ENCODE results near the gene P3H2. TPM values are rescaled to one million over a fixed set of nuclear protein-coding genes. Genes with fewer than 3 reads are reported as not detected.

The P3H2 gene
- total and polyA plus RNA-seq, 2 experiments from 2014 or later = 56.7 to 56.8 TPM

- H3K4me3 ChIP-seq = no peak overlapping the region
- H3K27me3 ChIP-seq = no peaks in the 10 kb centered on the region
- H3K9me3 ChIP-seq (ENCODE audit: low read depth) = no peaks in the 10 kb centered on the region
- no peak for DNase-seq (ENCODE audit: low read depth in 1 of 2, low spot score in 1 of 2)
- no peak overlapping the region for H3K27ac ChIP-seq
- no peak for TF ChIP-seq CTCF (IDR thresholded peaks at IDR 0.05; ENCODE audit: low read depth, low read length)
- H3K4me1 ChIP-seq (ENCODE audit: low read depth) = peaks cover 21% of the 10 kb centered on the region
- H3K36me3 ChIP-seq = no peaks in the 10 kb centered on the region
Observed at GRCh38 chr3:190034446-190034845, 86.3 kb downstream of the P3H2 start.

- Histone ChIP-seq H3K4me3 (no peak overlapping the region), H3K36me3 (no peaks in the 10 kb centered on the region), H3K9me3 (ENCODE audit: low read depth) (no peaks in the 10 kb centered on the region), H3K4me1 (ENCODE audit: low read depth) (peaks cover 19% of the 10 kb centered on the region), H3K27me3 (no peaks in the 10 kb centered on the region), H3K27ac (no peak overlapping the region)
- no peak for DNase-seq (ENCODE audit: low read depth in 1 of 2, low spot score in 1 of 2)
- no peak for TF ChIP-seq CTCF (IDR thresholded peaks at IDR 0.05; ENCODE audit: low read depth, low read length)
Observed at GRCh38 chr3:190032923-190033322, 87.8 kb downstream of the P3H2 start.

GRCh38 chr3:190031887-190032752, 88.6 kb downstream of the P3H2 start:
- Histone ChIP-seq H3K4me3 (no peak overlapping the region), H3K27ac (peak overlapping the region; percentile 42), H3K4me1 (ENCODE audit: low read depth) (peaks cover 12% of the 10 kb centered on the region), H3K27me3 (no peaks in the 10 kb centered on the region), H3K36me3 (no peaks in the 10 kb centered on the region), H3K9me3 (ENCODE audit: low read depth) (no peaks in the 10 kb centered on the region)
- no peak for DNase-seq (ENCODE audit: low read depth in 1 of 2, low spot score in 1 of 2)
- no peak for TF ChIP-seq CTCF (IDR thresholded peaks at IDR 0.05; ENCODE audit: low read depth, low read length)

GRCh38 chr3:190027116-190027515, 93.6 kb downstream of the P3H2 start:
- TF ChIP-seq CTCF (IDR thresholded peaks at IDR 0.05; ENCODE audit: low read depth, low read length) = no peak

GRCh38 chr3:190026154-190026553, 94.5 kb downstream of the P3H2 start:
- Histone ChIP-seq H3K9me3 (ENCODE audit: low read depth) (no peaks in the 10 kb centered on the region), H3K27me3 (no peaks in the 10 kb centered on the region), H3K36me3 (no peaks in the 10 kb centered on the region), H3K27ac (no peak overlapping the region), H3K4me3 (no peak overlapping the region), H3K4me1 (ENCODE audit: low read depth) (peaks cover 16% of the 10 kb centered on the region)
- TF ChIP-seq CTCF (IDR thresholded peaks at IDR 0.05; ENCODE audit: low read depth, low read length) = no peak
- no peak for DNase-seq (ENCODE audit: low read depth in 1 of 2, low spot score in 1 of 2)

More at GRCh38 chr3:190027116-190027515, 93.6 kb downstream of the P3H2 start:
- peaks cover 16% of the 10 kb centered on the region for H3K4me1 ChIP-seq (ENCODE audit: low read depth)
- no peaks in the 10 kb centered on the region for H3K27me3 ChIP-seq
- H3K27ac ChIP-seq = peak overlapping the region; percentile 61
- DNase-seq (ENCODE audit: low read depth in 1 of 2, low spot score in 1 of 2) = no peak
- H3K36me3 ChIP-seq = no peaks in the 10 kb centered on the region
- no peaks in the 10 kb centered on the region for H3K9me3 ChIP-seq (ENCODE audit: low read depth)
- no peak overlapping the region for H3K4me3 ChIP-seq

Data from cardiac muscle cell (in vitro differentiated cells and primary cell).